Osteoblast (primary cell): Measurements from ENCODE around the gene GCNT2. TPM values are rescaled to one million over a fixed set of nuclear protein-coding genes. Genes with fewer than 3 reads are reported as not detected.
A peak's percentile ranks its signal among the peaks of the same experiment; 100 is the strongest.

Experiments
- DNase-seq: peaks from one replicate; pipeline ENCODE4 v3.0.0; 2011; ENCODE audit warnings: low spot score, mixed read lengths; ENCODE audit not compliant: insufficient read length; ENCODE audit errors: missing footprints
- H2AFZ ChIP-seq: 2 replicates; pipeline ENCODE4 v1.6.0; 2011; ENCODE audit warnings: mild to moderate bottlenecking, low read length
- H3K27ac ChIP-seq: 2 replicates; pipeline ENCODE4 v1.5.1; 2011; ENCODE audit warnings: mild to moderate bottlenecking, low read depth, low read length, moderate library complexity
- H3K27me3 ChIP-seq: 2 replicates; pipeline ENCODE4 v1.6.0; 2012; ENCODE audit warnings: mild to moderate bottlenecking, control low read depth, inconsistent platforms, low read length, moderate library complexity; ENCODE audit not compliant: insufficient read depth
- H3K36me3 ChIP-seq: 2 replicates; pipeline ENCODE4 v1.5.1; 2011; ENCODE audit warnings: mild to moderate bottlenecking, low read length, control low read depth, moderate library complexity; ENCODE audit not compliant: insufficient read depth
- H3K4me1 ChIP-seq: 2 replicates; pipeline ENCODE4 v1.5.1; 2011; ENCODE audit warnings: mild to moderate bottlenecking, low read length, control low read depth, moderate library complexity; ENCODE audit not compliant: insufficient read depth
- H3K4me2 ChIP-seq: 2 replicates; pipeline ENCODE4 v1.6.0; 2011; ENCODE audit warnings: mild to moderate bottlenecking, low read length; ENCODE audit not compliant: insufficient read depth
- H3K4me3 ChIP-seq: fragments of 200-600 bp; sonication (generic); 3 replicates; pipeline ENCODE4 v1.5.1; 2012; ENCODE audit warnings: mild to moderate bottlenecking, low read length, inconsistent platforms; ENCODE audit not compliant: insufficient read depth
- H3K79me2 ChIP-seq: 2 replicates; pipeline ENCODE4 v1.6.0; 2012; ENCODE audit warnings: mild to moderate bottlenecking, low read length, control low read depth, inconsistent platforms; ENCODE audit not compliant: insufficient read depth
- H3K9me3 ChIP-seq: 2 replicates; pipeline ENCODE4 v1.5.1; 2011; ENCODE audit warnings: low read depth, low read length, control low read depth
- H4K20me1 ChIP-seq: 2 replicates; pipeline ENCODE4 v1.6.0; 2012; ENCODE audit warnings: mild to moderate bottlenecking, low read length, control low read depth; ENCODE audit not compliant: insufficient read depth
- total RNA-seq: library from RNA; depleted of rRNA; stranded (reverse); fragments of >200 nt; gene quantifications from 2 replicates; pipeline ENCODE4 v1.2.3, GENCODE V29; 2012
- TF ChIP-seq, protein P1 (sequence below): IDR thresholded peaks from 2 replicates; pipeline ENCODE4 v1.5.1; 2011; ENCODE audit warnings: mild to moderate bottlenecking, low read depth, low read length, moderate library complexity; ENCODE audit errors: extremely low read depth

Gene GCNT2
- total RNA-seq: 0.29 and 0.72 TPM in 2 replicates

DNA sequence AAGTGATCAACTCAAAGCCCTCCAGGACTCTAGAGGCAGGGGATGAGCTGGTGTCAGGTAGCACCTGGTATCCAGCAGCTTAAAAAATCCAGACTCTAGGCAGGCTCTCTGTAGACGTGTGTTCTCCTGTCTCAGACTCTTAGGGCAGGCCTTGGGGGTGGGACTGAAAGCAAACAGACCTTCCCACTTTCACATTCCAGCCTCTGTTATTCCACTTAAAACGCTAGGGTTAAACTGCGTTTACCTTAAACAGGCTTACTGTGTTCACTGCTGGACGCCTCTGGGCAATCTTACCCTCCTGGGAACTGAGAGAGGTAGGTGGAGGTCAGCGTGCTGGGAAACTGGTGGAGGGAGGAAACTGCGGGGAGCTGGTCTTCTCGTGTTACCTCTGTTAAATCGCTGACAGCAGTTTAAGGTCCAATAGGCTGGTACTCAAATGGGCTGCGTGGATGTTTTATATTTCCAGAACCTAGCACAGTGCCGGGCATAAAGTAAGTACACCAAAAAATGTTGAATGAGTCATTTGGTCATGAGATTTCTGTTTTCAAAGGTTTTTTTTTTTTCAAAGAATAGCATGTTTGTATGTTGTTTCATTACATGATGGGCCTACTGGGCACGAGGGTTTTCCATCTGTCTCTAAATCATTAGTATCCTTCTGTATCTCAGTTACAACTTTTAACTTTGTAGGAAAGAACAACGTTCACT lies at the start of gene GCNT2:
TSS of gene GCNT2 (plus strand) at position 248 of the 705 bp plus-strand sequence. CDS start 7,561 bp downstream, outside the sequence.
- H3K4me2 ChIP-seq: peak within 1 kb of the TSS; percentile 20
- no peak for DNase-seq
- no peaks in the 10 kb centered on the region for H4K20me1 ChIP-seq
- no peaks in the 10 kb centered on the region for H3K79me2 ChIP-seq
- H3K27ac ChIP-seq: no peak within 1 kb of the TSS
- no peaks in the 10 kb centered on the region for H3K27me3 ChIP-seq
- peak within 1 kb of the TSS; percentile 65 for H2AFZ ChIP-seq
- H3K9me3 ChIP-seq: no peaks in the 10 kb centered on the region
- H3K4me1 ChIP-seq: no peaks in the 10 kb centered on the region
- H3K36me3 ChIP-seq: no peaks in the 10 kb centered on the region
- TF ChIP-seq, protein P1, sequence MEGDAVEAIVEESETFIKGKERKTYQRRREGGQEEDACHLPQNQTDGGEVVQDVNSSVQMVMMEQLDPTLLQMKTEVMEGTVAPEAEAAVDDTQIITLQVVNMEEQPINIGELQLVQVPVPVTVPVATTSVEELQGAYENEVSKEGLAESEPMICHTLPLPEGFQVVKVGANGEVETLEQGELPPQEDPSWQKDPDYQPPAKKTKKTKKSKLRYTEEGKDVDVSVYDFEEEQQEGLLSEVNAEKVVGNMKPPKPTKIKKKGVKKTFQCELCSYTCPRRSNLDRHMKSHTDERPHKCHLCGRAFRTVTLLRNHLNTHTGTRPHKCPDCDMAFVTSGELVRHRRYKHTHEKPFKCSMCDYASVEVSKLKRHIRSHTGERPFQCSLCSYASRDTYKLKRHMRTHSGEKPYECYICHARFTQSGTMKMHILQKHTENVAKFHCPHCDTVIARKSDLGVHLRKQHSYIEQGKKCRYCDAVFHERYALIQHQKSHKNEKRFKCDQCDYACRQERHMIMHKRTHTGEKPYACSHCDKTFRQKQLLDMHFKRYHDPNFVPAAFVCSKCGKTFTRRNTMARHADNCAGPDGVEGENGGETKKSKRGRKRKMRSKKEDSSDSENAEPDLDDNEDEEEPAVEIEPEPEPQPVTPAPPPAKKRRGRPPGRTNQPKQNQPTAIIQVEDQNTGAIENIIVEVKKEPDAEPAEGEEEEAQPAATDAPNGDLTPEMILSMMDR: no peak
- no peak within 1 kb of the TSS for H3K4me3 ChIP-seq

DNA sequence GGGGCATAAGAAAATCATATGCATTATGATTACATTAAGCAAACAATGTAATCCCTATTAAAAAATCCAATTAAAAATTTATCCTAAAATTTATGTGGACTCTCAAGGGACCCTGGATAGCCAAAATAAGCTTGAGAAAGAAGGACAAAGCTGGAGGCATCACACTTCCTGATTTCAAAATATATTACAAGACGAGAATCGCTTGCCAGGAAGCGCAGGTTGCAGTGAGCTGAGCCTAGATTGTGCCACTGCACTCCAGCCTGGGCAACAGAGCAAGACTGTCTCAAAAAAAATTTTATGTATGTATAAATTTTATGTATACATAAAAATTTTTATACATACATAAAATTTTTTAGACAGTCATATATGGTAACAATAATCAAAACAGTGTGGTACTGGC lies 48.5 kb upstream of the GCNT2 start:
- no peaks in the 10 kb centered on the region for H3K36me3 ChIP-seq
- H3K4me1 ChIP-seq: no peaks in the 10 kb centered on the region
- DNase-seq: no peak
- H3K27ac ChIP-seq: no peak overlapping the region
- no peak overlapping the region for H3K4me3 ChIP-seq
- no peaks in the 10 kb centered on the region for H3K79me2 ChIP-seq
- no peaks in the 10 kb centered on the region for H3K27me3 ChIP-seq
- H3K9me3 ChIP-seq: no peaks in the 10 kb centered on the region
- H2AFZ ChIP-seq: no peak overlapping the region
- TF ChIP-seq, protein P1: no peak
- H3K4me2 ChIP-seq: no peak overlapping the region
- no peaks in the 10 kb centered on the region for H4K20me1 ChIP-seq

DNA sequence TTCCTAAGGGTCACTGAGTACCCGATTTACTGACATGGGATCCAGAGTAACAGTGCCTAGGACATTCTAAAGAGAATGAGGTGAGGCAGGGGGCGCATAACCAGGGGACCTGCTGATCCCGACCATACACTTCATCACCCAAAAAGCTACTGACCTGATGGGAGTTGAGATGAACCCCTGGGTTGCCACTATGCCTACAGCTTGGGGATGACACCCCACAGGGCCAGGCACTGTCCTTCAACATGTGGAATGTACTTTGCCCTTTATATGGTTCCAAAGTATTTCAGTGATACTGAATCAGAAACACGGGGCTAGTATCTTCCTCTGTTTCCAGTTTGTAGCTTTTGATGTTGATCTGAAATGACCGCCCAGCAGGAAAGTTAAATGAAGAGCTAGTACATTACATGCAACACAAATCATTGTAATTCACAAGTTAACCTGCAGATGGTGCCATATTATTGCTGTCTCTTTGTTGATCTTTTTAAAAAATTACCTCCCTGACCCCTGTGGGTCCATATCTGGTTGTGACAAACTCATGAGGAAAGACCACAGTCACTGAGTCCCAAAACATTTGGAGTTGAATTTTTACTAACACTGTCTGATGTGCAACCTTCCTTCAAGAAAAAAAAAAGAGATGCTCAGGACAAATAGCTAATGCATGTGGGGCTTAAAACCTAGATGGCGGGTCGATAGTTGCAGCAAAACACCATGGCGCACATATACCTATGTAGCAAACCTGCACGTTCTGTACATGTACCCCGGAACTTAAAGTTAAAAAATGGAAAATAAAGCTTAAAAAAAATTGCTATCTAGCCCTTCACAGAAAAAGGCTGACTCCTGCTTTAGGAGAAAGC lies 42.7 kb upstream of the GCNT2 start:
- TF ChIP-seq, protein P1: peak; percentile 61
- Histone ChIP-seq H3K79me2 (no peaks in the 10 kb centered on the region), H2AFZ (no peak overlapping the region), H3K27ac (no peak overlapping the region), H3K36me3 (no peaks in the 10 kb centered on the region), H4K20me1 (no peaks in the 10 kb centered on the region), H3K9me3 (no peaks in the 10 kb centered on the region), H3K4me2 (no peak overlapping the region), H3K27me3 (no peaks in the 10 kb centered on the region), H3K4me3 (no peak overlapping the region), H3K4me1 (no peaks in the 10 kb centered on the region)
- no peak for DNase-seq
